HepG2 (cell line): ENCODE results near the gene GPN1. TPM values are rescaled to one million over a fixed set of nuclear protein-coding genes. Genes with fewer than 3 reads are reported as not detected.

Experiments
- ATF5 ChIP-seq: sonication (generic); formaldehyde crosslinking; IDR thresholded peaks from 2 replicates; pipeline ENCODE4 v1.4.0; 2020; ENCODE audit warnings: mild to moderate bottlenecking, low read depth, missing genetic modification reagents
- CCAR2 ChIP-seq: fragments of 200-400 bp; formaldehyde crosslinking; optimal IDR thresholded peaks from 2 replicates; pipeline ENCODE3; 2018; ENCODE audit warnings: low read depth, mild to moderate bottlenecking, low read length, moderate library complexity
- CHD2 ChIP-seq: IDR thresholded peaks from 2 replicates; pipeline ENCODE4 v1.6.1; 2011; ENCODE audit warnings: low read depth, low read length, improper control_type of control experiment
- CSRNP2 ChIP-seq: sonication (generic); formaldehyde crosslinking; conservative IDR thresholded peaks from 2 replicates; pipeline ENCODE4 v1.8.0; 2022; ENCODE audit warnings: low read depth, missing genetic modification reagents
- GABPB1 ChIP-seq: IDR thresholded peaks from 2 replicates; pipeline ENCODE4 v1.6.1; 2016; ENCODE audit warnings: mild to moderate bottlenecking, missing genetic modification reagents, moderate library complexity, missing compliant biosample characterization
- GTF3A ChIP-seq: sonication (generic); formaldehyde crosslinking; conservative IDR thresholded peaks from 2 replicates; pipeline ENCODE4 v1.4.0; 2020; ENCODE audit warnings: mild to moderate bottlenecking, missing genetic modification reagents
- POLR2AphosphoS5 ChIP-seq: IDR thresholded peaks from 2 replicates; pipeline ENCODE4 v1.6.1; 2012; ENCODE audit warnings: low read depth, low read length
- SP1 ChIP-seq, 2 experiments: fragments of 450-650 bp in 1 of 2; sonication (generic) in 1 of 2; formaldehyde crosslinking in 1 of 2; IDR thresholded peaks; 2 replicates each; pipeline versions ENCODE4 v1.4.0 to v1.6.1; 2016 to 2020; ENCODE audit warnings: missing genetic modification reagents in 1 of 2
- SPEN ChIP-seq: sonication (generic); formaldehyde crosslinking; IDR thresholded peaks from 2 replicates; pipeline ENCODE4 v1.5.1; 2020; ENCODE audit warnings: low read depth, mild to moderate bottlenecking, missing genetic modification reagents
- ZBTB38 ChIP-seq: sonication (generic); formaldehyde crosslinking; IDR thresholded peaks from 2 replicates; pipeline ENCODE4 v1.5.1; 2020; ENCODE audit warnings: mild to moderate bottlenecking, missing genetic modification reagents
- ZFP82 ChIP-seq: sonication (generic); formaldehyde crosslinking; IDR thresholded peaks from 2 replicates; pipeline ENCODE4 v1.5.1; 2020; ENCODE audit warnings: mild to moderate bottlenecking, missing genetic modification reagents, borderline replicate concordance
- ZMAT5 ChIP-seq: sonication (generic); formaldehyde crosslinking; IDR thresholded peaks from 2 replicates; pipeline ENCODE4 v1.5.0; 2020; ENCODE audit warnings: mild to moderate bottlenecking, low read depth, missing genetic modification reagents, borderline replicate concordance
- ZNF280D ChIP-seq: sonication (generic); formaldehyde crosslinking; IDR thresholded peaks from 2 replicates; pipeline ENCODE4 v1.5.1; 2020; ENCODE audit warnings: mild to moderate bottlenecking, missing genetic modification reagents
- ZNF337 ChIP-seq: sonication (generic); formaldehyde crosslinking; IDR thresholded peaks from 2 replicates; pipeline ENCODE4 v1.5.1; 2020; ENCODE audit warnings: missing genetic modification reagents, low read depth, mild to moderate bottlenecking, borderline replicate concordance
- ZNF430 ChIP-seq: sonication (generic); formaldehyde crosslinking; IDR thresholded peaks from 2 replicates; pipeline ENCODE4 v1.9.0; 2021; ENCODE audit warnings: mild to moderate bottlenecking, missing genetic modification reagents
- ZNF512 ChIP-seq: sonication (generic); formaldehyde crosslinking; IDR thresholded peaks from 2 replicates; pipeline ENCODE4 v1.4.0; 2020; ENCODE audit warnings: mild to moderate bottlenecking, missing genetic modification reagents
- ZNF772 ChIP-seq: sonication (generic); formaldehyde crosslinking; IDR thresholded peaks from 2 replicates; pipeline ENCODE4 v1.5.0; 2020; ENCODE audit warnings: mild to moderate bottlenecking, missing genetic modification reagents
- ZUFSP ChIP-seq: sonication (generic); formaldehyde crosslinking; IDR thresholded peaks from 2 replicates; pipeline ENCODE4 v1.9.0; 2021; ENCODE audit warnings: missing genetic modification reagents, mild to moderate bottlenecking, borderline replicate concordance
- polyA plus RNA-seq, 8 experiments: library from polyadenylated mRNA; depleted of rRNA in 3 of 8; stranded (reverse) in 7 of 8; unstranded in 1 of 8; fragments of >200 nt; fragmentation: Illumina TruSeq in 4 of 8; extraction: Trizol in 4 of 8; gene quantifications; 2 replicates each; pipeline versions ENCODE4 v1.2.1 to v1.2.3, GENCODE V29; 2011 to 2016; ENCODE audit warnings: low read depth in 4 of 8, missing spikeins in 1 of 8, mixed read lengths in 1 of 8; ENCODE audit not compliant: insufficient read depth in 1 of 8
- total RNA-seq, 5 experiments: library from RNA; depleted of rRNA; stranded (reverse); fragments of >200 nt; fragmentation: Illumina TruSeq; extraction: Trizol; gene quantifications; 2 replicates each; pipeline ENCODE4 v1.2.3, GENCODE V29; 2016; ENCODE audit warnings: low read depth in 1 of 5

Gene GPN1
- total and polyA plus RNA-seq, 2 of the 13 experiments (the other 11 are each of a cell fraction or from before 2014, with no cell fraction given): 54.5 to 62.7 TPM

- TF ChIP-seq ZMAT5: no peak
- peak; percentile 93 for TF ChIP-seq ZNF280D (CRISPR knock-in tag)
- no peak for TF ChIP-seq ZUFSP
- TF ChIP-seq CSRNP2 (CRISPR knock-in tag): no peak
- TF ChIP-seq ZNF512: no peak
- TF ChIP-seq CHD2: no peak
- peak; percentile 58 for TF ChIP-seq SPEN (CRISPR knock-in tag)
- TF ChIP-seq SP1 (IDR thresholded peaks at IDR 0.05): no peak
- TF ChIP-seq SP1 (CRISPR knock-in tag; IDR thresholded peaks at IDR 0.05): peak; percentile 88
- 0 out of 2 replicates have a peak, but pooled peaks have one; percentile 47 for TF ChIP-seq ZNF337 (CRISPR knock-in tag)
- TF ChIP-seq CCAR2: no peak
- TF ChIP-seq ZFP82 (CRISPR knock-in tag): peak; percentile 8; the same call in 1 of the 2 replicates
- peak; percentile 84 for TF ChIP-seq ZNF430 (CRISPR knock-in tag)
- TF ChIP-seq GTF3A (CRISPR knock-in tag): no peak
- TF ChIP-seq ZNF772 (CRISPR knock-in tag): peak; percentile 91
- TF ChIP-seq GABPB1 (CRISPR knock-in tag): peak; percentile 98
- peak; percentile 98 for TF ChIP-seq POLR2AphosphoS5
- TF ChIP-seq ATF5: no peak
- TF ChIP-seq ZBTB38 (CRISPR knock-in tag): peak; percentile 76; the same call in 1 of the 2 replicates
Measured at GRCh38 chr2:27628767-27629709, at the start of gene GPN1, which contains the start of gene CCDC121 (continued).
